Lower leg skin (tissue), 3 donors: ENCODE results near the gene ZNF408.

ENCODE experiments used
- POLR2A ChIP-seq, 2 donors: fragments of 450-650 bp; IDR thresholded peaks; one replicate each; pipeline ENCODE4 v1.6.1; 2016 to 2017; ENCODE audit warnings: antibody characterized with exemption in 2 of 2, mild to moderate bottlenecking in 1 of 2, moderate library complexity in 1 of 2
- TF ChIP-seq, protein P1 (sequence below), 3 donors: fragments of 450-650 bp; IDR thresholded peaks; one replicate each; pipeline ENCODE4 v1.5.1; 2016; ENCODE audit warnings: antibody characterized with exemption in 3 of 3, mild to moderate bottlenecking in 3 of 3, moderate library complexity in 2 of 3

DNA sequence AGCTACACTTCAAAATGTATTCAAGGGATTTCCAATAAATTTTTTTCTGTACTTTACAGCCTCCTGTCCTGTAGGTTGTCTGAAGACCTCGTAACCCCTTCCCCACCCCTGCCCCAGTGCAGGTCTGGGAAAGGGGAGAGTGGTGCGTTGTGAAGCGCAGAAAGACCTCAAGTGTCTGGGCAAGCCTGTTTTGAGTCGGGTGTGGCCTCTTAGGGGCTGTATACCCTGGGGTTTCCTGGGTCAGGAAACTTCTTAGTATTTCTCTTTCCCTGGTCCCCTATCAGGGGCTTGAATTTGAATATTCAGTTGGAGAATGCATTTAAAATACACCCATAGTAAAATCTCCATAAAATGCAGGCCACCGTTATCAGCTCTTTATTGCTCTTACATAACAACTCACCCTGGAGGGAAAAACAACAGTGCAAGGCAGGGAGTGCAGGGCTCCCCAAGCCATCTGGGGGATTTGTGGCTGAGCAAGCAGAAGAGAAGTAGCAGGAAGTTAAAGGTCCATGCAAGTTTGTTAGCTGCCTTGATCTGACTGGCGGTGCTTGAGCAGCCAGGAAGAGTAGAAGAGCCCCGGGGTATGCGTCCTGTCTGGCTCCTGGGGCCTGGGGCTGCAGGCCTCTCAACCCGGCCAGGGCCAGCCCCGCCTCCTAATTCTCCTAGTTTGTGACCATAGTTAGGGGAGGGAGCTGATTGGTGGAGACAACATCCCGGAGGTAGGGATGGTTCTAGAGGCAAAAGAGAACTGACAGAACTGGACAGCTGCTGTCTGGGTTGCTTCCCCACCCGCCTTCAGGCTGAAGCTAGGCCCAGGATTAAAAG, 26.2 kb upstream of the ZNF408 start:
- TF ChIP-seq, protein P1, sequence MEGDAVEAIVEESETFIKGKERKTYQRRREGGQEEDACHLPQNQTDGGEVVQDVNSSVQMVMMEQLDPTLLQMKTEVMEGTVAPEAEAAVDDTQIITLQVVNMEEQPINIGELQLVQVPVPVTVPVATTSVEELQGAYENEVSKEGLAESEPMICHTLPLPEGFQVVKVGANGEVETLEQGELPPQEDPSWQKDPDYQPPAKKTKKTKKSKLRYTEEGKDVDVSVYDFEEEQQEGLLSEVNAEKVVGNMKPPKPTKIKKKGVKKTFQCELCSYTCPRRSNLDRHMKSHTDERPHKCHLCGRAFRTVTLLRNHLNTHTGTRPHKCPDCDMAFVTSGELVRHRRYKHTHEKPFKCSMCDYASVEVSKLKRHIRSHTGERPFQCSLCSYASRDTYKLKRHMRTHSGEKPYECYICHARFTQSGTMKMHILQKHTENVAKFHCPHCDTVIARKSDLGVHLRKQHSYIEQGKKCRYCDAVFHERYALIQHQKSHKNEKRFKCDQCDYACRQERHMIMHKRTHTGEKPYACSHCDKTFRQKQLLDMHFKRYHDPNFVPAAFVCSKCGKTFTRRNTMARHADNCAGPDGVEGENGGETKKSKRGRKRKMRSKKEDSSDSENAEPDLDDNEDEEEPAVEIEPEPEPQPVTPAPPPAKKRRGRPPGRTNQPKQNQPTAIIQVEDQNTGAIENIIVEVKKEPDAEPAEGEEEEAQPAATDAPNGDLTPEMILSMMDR (IDR thresholded peaks at IDR 0.05), result no peak
- no peak for TF ChIP-seq POLR2A (IDR thresholded peaks at IDR 0.05)
